Transverse colon (tissue), 4 donors: Measurements from ENCODE around the gene COL13A1.

Source experiments
- POLR2A ChIP-seq: fragments of 450-650 bp; IDR thresholded peaks from one replicate; pipeline ENCODE4 v1.6.1; 2016; ENCODE audit warnings: antibody characterized with exemption, mild to moderate bottlenecking, moderate library complexity
- POLR2AphosphoS5 ChIP-seq, 3 donors: sonication (generic); formaldehyde crosslinking; IDR thresholded peaks; one replicate each; pipeline ENCODE4 v1.6.1; 2016; ENCODE audit warnings: antibody characterized with exemption in 3 of 3
- TF ChIP-seq, protein P1 (sequence below), 5 experiments: fragments of 200-600 bp in 3 of 5; fragments of 450-650 bp in 2 of 5; sonication (generic) in 3 of 5; IDR thresholded peaks; 1 replicate in 2 of 5; 2 replicates in 3 of 5; pipeline ENCODE4 v1.5.1; 2016 to 2017; ENCODE audit warnings: antibody characterized with exemption in 5 of 5, inconsistent platforms in 3 of 5, mild to moderate bottlenecking in 2 of 5, moderate library complexity in 1 of 5

DNA sequence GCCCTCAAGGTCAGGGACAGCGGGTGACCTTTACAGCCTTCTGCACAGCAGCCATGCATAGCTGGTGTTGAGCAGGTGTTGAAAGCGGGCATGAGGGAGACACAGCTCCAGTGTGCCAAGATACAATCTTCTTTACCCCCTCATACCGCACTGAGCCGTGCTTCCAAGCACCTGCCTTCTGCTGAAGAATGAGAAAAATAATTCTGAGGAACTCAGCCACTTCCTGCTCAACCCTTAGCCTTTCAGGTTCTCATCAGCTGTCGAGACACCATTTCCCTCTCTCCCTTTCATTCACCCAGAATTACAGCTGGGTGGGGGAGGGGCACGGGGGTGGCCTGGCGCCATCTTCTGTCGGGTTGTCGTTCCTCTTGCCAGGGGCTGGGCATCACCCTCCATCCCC is 58.6 kb downstream of the COL13A1 start:
- TF ChIP-seq, protein P1, sequence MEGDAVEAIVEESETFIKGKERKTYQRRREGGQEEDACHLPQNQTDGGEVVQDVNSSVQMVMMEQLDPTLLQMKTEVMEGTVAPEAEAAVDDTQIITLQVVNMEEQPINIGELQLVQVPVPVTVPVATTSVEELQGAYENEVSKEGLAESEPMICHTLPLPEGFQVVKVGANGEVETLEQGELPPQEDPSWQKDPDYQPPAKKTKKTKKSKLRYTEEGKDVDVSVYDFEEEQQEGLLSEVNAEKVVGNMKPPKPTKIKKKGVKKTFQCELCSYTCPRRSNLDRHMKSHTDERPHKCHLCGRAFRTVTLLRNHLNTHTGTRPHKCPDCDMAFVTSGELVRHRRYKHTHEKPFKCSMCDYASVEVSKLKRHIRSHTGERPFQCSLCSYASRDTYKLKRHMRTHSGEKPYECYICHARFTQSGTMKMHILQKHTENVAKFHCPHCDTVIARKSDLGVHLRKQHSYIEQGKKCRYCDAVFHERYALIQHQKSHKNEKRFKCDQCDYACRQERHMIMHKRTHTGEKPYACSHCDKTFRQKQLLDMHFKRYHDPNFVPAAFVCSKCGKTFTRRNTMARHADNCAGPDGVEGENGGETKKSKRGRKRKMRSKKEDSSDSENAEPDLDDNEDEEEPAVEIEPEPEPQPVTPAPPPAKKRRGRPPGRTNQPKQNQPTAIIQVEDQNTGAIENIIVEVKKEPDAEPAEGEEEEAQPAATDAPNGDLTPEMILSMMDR (IDR thresholded peaks at IDR 0.05): no peak
- TF ChIP-seq POLR2A: no peak
- no peak for TF ChIP-seq POLR2AphosphoS5 (IDR thresholded peaks at IDR 0.05)
